NOMO-1 treated with dmso at 0.1 percent for 144 hours (cell line): Measurements from ENCODE around the gene ERLEC1.
"Not testable (repeated sequence)": the region's sequence is repeated elsewhere in the genome, so short reads cannot be mapped to it uniquely, and the experiment has no call there.

Source experiments
- DNase-seq: peaks from one replicate; lab custom pipeline; 2025; ENCODE audit not compliant: unreplicated experiment; lab: John Stamatoyannopoulos, UW

ERLEC1 gene

GRCh38 chr2:53782676-53783075 is 4.2 kb upstream of the ERLEC1 start:
- DNase-seq, result no peak

- DNase-seq, result no peak
Observed at GRCh38 chr2:53784436-53784835, 2.4 kb upstream of the ERLEC1 start.

- no peak for DNase-seq
Observed at GRCh38 chr2:53785366-53785765, 1.5 kb upstream of the ERLEC1 start.

GRCh38 chr2:53786352-53786704 is 516 bp upstream of the ERLEC1 start:
- no peak for DNase-seq

- DNase-seq, result peak; percentile 25
Observed at GRCh38 chr2:53787614-53788289, 908 bp downstream of the ERLEC1 start.

GRCh38 chr2:53793261-53793660 is 6.4 kb downstream of the ERLEC1 start:
- no peak for DNase-seq

GRCh38 chr2:53793821-53794220 is 7.0 kb downstream of the ERLEC1 start:
- no peak for DNase-seq

GRCh38 chr2:53801547-53801946 is 14.7 kb downstream of the ERLEC1 start:
- DNase-seq, result no peak

- no peak for DNase-seq
Observed at GRCh38 chr2:53802617-53803151, 15.8 kb downstream of the ERLEC1 start.

- DNase-seq, result no peak
Observed at GRCh38 chr2:53811601-53812000, 24.8 kb downstream of the ERLEC1 start.

- no peak for DNase-seq
Observed at GRCh38 chr2:53813151-53813550, 26.3 kb downstream of the ERLEC1 start.

GRCh38 chr2:53818854-53819435 is 32.1 kb downstream of the ERLEC1 start:
- DNase-seq, result no peak

GRCh38 chr2:53819634-53820033 is 32.8 kb downstream of the ERLEC1 start:
- no peak for DNase-seq

GRCh38 chr2:53820048-53820447 is 33.2 kb downstream of the ERLEC1 start:
- no peak for DNase-seq

- no peak for DNase-seq
Observed at GRCh38 chr2:53820711-53821110, 33.9 kb downstream of the ERLEC1 start.

- DNase-seq, result no peak
Observed at GRCh38 chr2:53821810-53822209, 35.0 kb downstream of the ERLEC1 start.

GRCh38 chr2:53823639-53824038 is 36.8 kb downstream of the ERLEC1 start:
- not testable (repeated sequence) for DNase-seq

- no peak for DNase-seq
Observed at GRCh38 chr2:53826030-53826410, 39.2 kb downstream of the ERLEC1 start.

- DNase-seq, result no peak
Observed at GRCh38 chr2:53826587-53827397, 39.9 kb downstream of the ERLEC1 start.

- no peak for DNase-seq
Observed at GRCh38 chr2:53827398-53828175, 40.7 kb downstream of the ERLEC1 start.

- DNase-seq, result no peak
Observed at GRCh38 chr2:53828331-53828730, 41.5 kb downstream of the ERLEC1 start.
